ENCODE results near the gene CIAO2A. TPM values are rescaled to one million over a fixed set of nuclear protein-coding genes. Genes with fewer than 3 reads are reported as not detected.

Gene CIAO2A
- total and polyA plus RNA-seq, 4 donors = 124 to 404 (median 159) TPM

GRCh38 chr15:64022571-64022970, 71.1 kb downstream of the CIAO2A start:
- Histone ChIP-seq H3K27ac (ENCODE audit: low read depth in 1 of 2, low read length in 2 of 2) (no peak overlapping the region), H3K4me1 (ENCODE audit: control insufficient read depth in 4 of 4, insufficient read depth in 4 of 4, low read length in 3 of 4) (peaks cover 2 to 27% (median 19%) of the 10 kb centered on the region in 4 donors), H3K9ac (ENCODE audit: low read depth in 1 of 2, low read length in 2 of 2) (no peak overlapping the region), H3K36me3 (ENCODE audit: control insufficient read depth in 4 of 4, insufficient read depth in 3 of 4, low read depth in 1 of 4, low read length in 3 of 4) (no peaks in the 10 kb centered on the region), H3K27me3 (ENCODE audit: control insufficient read depth in 4 of 4, insufficient read depth in 4 of 4, low read length in 3 of 4) (no peaks in the 10 kb centered on the region), H3K4me3 (ENCODE audit: low read depth in 1 of 3, low read length in 3 of 3) (no peak overlapping the region), H3K9me3 (ENCODE audit: control insufficient read depth in 4 of 4, low read length in 3 of 4) (no peaks in the 10 kb centered on the region)
- TF ChIP-seq CTCF (IDR thresholded peaks at IDR 0.05; ENCODE audit: low read depth, low read length, missing input control) = no peak
- no peak for TF ChIP-seq TAF1 (conservative IDR thresholded peaks at IDR 0.05)
- WGBS = 98% methylated on average over 6 of the region's 6 CpGs
- DNase-seq (ENCODE audit: low spot score) = no peak

Small RNA genes lying within 50 kb of the gene (small RNA-seq; reads per million reads assigned to genes)
- not detected for gene RF00019

Other genes starting within 250 kb of the CIAO2A start
- gene DAPK2, start 47.4 kb downstream of the CIAO2A start, total RNA-seq = 1 to 10 TPM; 1.1 to 3.6 TPM
- 1 to 10 TPM; 1.0 to 1.1 TPM for gene DAPK2, start 47.4 kb downstream of the CIAO2A start, polyA plus RNA-seq
- 10 to 100 TPM; 40.0 to 67.4 TPM for gene SNX1, start 2.1 kb upstream of the CIAO2A start, total RNA-seq
- 10 to 100 TPM; 44.4 to 45.6 TPM for gene SNX1, start 2.1 kb upstream of the CIAO2A start, polyA plus RNA-seq
- 10 to 100 TPM in 1 of 2 donors, 1 to 10 TPM in 1; 2.2 to 37.4 TPM for gene SNX22, start 57.9 kb upstream of the CIAO2A start, total RNA-seq
- gene SNX22, start 57.9 kb upstream of the CIAO2A start, polyA plus RNA-seq = 1 to 10 TPM; 2.4 to 3.7 TPM
- 100 to 1,000 TPM; 379 to 638 TPM for gene PPIB, start 69.2 kb upstream of the CIAO2A start, total RNA-seq
- 100 to 1,000 TPM; 627 to 768 TPM for gene PPIB, start 69.2 kb upstream of the CIAO2A start, polyA plus RNA-seq

Data from liver (tissue), 10 donors.